Breast epithelium (tissue), 3 donors: ENCODE data around the gene PTPRG.

ENCODE experiments used
- POLR2AphosphoS5 ChIP-seq, 3 donors: sonication (generic); formaldehyde crosslinking; IDR thresholded peaks; one replicate each; pipeline ENCODE4 v1.6.1; 2017; ENCODE audit warnings: antibody characterized with exemption in 3 of 3
- TF ChIP-seq, protein P1 (sequence below), 3 donors: fragments of 450-650 bp; IDR thresholded peaks; one replicate each; pipeline ENCODE4 v1.5.1; 2016 to 2017; ENCODE audit warnings: antibody characterized with exemption in 3 of 3, mild to moderate bottlenecking in 3 of 3, moderate library complexity in 3 of 3

DNA sequence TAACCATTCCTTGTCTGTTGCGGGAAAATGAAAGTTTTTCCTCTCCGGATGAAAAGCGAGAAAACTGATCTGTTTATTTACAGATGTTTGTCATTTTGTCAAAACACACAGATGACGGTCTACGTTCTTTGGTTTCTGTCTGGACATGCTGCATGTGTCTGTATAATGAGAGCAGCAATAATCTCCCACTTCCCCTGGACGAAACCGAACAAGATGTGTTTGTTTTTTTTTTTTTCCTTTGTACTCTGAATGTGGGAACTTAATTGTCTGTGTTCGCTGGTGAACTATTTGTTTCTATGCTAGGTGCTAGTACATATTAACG, 33.6 kb downstream of the PTPRG start:
- TF ChIP-seq, protein P1, sequence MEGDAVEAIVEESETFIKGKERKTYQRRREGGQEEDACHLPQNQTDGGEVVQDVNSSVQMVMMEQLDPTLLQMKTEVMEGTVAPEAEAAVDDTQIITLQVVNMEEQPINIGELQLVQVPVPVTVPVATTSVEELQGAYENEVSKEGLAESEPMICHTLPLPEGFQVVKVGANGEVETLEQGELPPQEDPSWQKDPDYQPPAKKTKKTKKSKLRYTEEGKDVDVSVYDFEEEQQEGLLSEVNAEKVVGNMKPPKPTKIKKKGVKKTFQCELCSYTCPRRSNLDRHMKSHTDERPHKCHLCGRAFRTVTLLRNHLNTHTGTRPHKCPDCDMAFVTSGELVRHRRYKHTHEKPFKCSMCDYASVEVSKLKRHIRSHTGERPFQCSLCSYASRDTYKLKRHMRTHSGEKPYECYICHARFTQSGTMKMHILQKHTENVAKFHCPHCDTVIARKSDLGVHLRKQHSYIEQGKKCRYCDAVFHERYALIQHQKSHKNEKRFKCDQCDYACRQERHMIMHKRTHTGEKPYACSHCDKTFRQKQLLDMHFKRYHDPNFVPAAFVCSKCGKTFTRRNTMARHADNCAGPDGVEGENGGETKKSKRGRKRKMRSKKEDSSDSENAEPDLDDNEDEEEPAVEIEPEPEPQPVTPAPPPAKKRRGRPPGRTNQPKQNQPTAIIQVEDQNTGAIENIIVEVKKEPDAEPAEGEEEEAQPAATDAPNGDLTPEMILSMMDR (IDR thresholded peaks at IDR 0.05): no peak
- TF ChIP-seq POLR2AphosphoS5 (IDR thresholded peaks at IDR 0.05): no peak
